HG02798 (cell line): ENCODE data around the gene OTUD3.
"Not testable (repeated sequence)": the region's sequence is repeated elsewhere in the genome, so short reads cannot be mapped to it uniquely, and the experiment has no call there.

Experiments used
- ATAC-seq: cut with Tn5 transposase; IDR thresholded peaks from one replicate; pipeline ENCODE4 v1.9.1; 2021; ENCODE audit warnings: mild to moderate bottlenecking; ENCODE audit not compliant: unreplicated experiment, poor library complexity

The OTUD3 gene

DNA sequence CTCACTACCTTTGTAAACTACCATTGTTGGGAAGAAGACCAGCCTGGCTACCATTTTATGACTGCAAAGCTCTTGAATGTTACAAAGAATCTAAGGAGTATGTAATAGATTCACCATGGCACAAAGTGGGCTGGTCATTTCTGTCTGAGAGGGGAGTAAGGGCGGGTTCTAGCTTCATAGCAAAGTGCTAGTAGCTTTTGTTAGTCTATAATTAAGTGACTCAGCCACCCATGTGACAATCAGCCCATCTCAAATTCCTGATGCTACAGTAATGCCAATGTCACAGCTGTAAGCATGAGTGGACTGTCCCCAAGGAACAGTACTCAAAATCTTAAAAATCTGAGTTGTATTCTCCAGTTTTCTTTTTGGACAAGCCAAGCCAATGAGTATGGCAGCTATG lies 15.4 kb upstream of the OTUD3 start:
- ATAC-seq = no peak

DNA sequence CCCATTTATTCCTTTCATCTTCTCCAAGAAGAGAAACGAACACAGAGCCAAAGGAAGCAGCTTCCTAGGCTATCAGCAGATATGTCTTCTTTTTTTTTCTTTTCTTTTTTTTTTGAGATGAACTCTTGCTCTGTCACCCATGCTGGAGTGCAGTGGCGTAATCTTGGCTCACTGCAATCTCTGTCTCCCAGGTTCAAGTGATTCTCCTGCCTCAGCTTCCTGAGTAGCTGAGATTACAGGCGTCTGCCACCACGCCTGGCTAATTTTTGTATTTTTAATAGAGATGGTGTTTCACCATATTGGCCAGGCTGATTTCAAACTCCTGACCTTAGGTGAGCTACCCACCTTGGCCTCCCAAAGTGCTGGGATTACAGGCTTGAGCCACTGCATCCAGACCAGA lies 13.6 kb upstream of the OTUD3 start:
- not testable (repeated sequence) for ATAC-seq

DNA sequence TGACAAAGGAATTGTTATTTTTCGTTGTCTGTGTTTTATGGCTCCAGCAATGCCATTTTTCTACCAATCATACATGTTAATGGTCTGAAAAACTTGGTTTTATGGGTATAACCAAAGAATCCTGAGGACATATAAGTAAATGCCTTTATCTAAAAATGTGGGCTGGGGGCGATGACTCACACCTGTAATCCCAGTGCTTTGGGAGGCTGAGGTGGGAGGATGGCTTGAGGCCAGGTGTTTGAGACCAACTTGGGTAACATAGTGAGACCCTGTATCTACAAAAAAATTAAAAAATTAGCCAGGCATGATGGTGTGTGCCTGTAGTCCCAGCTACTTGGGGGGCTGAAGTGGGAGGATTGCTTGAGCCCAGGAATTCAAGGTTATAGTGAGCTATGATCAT lies 12.7 kb upstream of the OTUD3 start:
- ATAC-seq = not testable (repeated sequence)

DNA sequence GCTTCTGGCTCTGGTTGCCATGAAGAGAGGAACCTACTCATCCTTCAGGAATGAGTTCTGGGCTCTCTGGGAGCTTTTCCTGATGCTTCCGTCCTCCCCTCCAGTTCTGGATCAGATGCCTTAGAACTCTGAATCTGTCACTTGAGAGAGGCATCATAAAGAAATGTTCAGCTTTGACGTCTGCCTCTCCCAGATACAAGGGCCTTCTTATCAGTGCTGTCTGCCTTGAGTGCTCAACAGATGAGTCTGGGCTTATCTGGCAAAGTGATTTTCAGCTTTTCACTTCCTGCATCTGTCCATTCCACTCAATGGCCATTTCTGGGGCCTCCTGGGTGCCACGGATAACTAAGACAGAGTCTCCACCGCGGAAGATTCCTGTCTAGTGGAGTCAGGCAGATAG lies 12.3 kb upstream of the OTUD3 start:
- no peak for ATAC-seq

DNA sequence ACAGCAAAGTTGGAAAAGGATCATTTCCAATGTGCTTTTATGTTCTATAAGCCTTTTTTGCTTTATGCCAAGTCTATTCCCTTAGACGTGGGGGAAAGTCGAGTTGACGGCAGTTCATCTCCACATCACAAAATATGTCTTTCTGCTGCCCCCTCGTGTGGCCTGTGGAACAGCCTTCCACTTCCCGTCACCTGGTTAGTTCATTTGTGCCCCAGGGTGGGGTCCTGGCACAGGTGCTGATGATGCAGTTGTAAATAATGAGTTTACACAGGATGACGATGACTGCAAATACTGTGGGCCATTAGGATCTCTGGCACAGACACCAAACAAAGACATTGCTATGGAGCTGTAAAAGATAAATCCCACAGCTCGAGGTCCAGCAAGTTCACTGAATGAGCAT lies 10.0 kb upstream of the OTUD3 start:
- ATAC-seq = no peak

DNA sequence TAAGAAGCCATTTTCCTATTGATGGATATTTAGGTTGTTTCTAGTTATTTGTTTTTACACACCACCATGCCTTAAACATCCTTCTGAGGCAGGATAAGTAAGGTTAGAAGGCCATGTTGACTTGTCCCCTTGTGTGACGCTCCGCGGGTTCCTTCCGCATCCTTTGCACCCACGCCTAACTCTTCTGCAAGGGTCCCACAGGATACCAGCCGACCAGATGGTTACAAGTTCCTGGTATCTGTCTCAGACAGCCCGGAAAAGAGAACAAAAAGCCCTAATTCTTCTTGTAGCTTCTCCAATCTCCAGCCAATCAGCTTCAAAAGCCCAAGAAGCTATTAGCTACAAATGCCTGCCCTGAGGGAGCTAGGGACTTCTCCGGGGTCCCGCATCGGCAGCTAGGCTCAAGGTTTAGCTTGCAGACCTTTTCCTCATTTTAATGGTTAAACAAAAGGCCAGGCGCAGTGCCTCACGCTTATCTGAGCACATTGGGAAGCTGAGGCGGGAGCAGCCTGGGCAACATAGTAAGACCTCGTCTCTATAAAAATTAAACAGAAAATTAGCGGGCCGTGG lies 4.9 kb upstream of the OTUD3 start:
- ATAC-seq = no peak

DNA sequence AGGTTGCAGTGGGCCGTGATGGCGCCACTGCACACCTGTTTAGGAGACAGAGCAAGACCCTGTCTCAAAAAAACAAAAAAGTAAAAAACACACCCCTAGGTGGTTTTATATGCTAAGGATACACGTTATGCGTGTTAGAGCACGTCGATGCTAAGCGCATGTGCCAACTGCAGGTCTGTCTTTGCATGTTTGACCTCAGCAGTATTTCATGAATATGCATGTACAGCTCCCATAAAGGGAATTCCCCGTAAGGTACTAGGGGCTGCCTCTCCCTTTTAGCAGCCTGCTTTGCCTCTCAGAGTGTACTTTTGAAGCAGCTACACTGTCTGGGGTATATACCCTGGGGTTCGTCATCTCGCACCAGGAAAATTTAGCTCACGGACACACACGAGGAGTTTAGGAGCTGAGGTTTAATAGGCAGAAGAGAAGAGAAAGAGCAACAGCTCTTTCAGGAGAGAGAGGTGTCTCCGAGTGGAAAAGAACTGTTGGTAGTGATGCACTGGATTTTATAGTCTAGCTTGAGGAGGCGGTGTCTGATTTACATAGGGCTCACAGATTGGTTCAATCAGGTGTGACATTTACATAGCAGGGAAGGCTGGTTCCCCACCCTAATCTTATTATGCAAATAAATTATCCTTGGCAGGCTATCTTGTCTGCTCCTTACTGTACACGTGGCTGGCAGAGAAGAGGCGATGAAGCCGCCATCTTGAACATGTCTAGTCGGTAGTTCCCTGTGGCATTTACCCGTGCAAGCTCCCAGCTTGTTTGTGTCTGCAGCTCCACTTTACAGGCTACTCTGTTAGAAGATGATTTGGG lies 4.2 kb upstream of the OTUD3 start:
- no peak for ATAC-seq

DNA sequence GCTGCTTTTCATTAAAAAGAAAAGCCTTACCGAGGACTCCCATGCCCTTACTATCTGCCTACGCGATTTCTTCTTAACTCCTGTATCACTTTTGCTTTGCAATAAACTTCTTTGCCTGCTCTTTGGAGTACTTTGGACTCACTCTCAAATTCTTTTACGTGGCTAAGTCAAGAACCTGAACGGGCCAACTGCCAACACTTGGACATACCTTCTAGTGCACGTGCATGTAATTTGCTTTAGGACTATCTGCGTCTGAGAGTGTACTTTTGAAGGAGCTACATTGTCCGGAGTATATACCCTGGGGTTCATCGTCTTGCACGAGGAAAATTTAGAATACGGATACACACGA lies 3.6 kb upstream of the OTUD3 start:
- no peak for ATAC-seq

DNA sequence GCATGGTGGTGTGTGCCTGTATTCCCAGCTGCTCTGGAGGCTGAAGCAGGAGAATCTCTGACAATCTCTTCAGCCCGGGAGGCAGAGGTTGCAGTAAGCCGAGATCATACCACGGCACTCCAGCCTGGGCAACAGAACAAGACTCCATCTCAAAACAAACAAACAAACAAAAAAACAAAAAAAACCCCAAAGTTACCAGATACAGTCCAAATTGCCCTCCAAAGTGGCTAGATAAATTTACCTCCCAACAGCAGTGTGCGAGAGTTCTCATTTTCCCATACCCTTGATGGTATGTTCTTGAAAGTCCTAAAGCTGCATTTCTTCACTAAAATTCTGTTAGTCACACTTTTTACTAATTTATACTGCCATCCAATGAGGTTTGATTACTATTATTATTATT lies 3.0 kb upstream of the OTUD3 start:
- no peak for ATAC-seq

DNA sequence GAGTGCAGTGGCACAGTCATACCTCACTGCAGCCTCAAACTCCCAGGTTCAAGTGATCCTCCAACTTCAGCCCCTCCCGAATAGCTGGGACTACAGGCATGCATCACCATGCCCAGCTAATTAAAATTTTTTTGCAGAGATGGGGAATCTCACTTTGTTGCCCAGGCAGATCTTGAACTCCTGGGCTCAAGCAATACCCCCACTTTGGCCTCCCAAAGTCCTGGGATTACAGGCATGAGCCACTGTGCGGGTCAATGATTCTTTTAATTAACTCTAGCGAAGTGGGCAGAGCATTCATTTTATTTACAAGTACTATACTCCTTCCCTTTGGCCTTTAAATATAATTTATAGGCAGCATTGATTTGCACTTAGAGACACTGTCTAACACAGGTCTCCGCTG lies 2.5 kb upstream of the OTUD3 start:
- ATAC-seq = no peak

DNA sequence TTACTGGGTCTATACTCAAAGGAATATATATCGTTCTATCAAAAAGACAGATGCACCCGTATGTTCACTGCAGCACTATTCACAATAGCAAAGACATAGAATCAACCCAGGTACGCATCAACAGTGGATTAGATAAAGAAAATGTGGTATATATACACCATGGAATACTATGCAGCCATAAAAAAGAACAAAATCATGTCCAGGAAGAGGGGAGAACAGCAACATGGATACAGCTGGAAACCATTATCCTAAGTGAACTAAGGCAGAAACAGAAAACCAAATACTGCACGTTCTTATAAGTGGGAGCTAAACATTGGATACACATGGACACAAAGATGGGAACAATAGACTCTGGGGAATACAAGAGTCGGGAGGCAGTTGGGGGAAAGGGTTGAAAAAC lies 1.4 kb upstream of the OTUD3 start:
- not testable (repeated sequence) for ATAC-seq

DNA sequence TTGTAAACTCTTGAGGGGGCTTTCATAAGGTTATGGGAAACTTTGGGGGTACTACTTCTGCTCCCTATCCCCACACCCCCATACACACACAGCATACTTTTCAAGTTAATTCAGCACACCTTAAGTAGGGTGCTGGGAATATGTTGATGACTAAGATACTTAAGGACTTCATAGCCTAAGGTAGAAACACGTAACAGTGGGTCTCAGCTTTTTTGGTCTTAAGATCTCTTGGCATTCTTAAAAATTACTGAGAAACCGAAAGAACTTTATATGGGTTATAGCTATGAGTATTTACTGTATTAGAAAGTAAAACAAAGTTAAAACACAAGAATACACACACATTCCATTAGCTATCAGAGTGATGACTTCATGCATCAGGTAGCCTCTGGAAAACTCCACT lies 2.1 kb downstream of the OTUD3 start:
- no peak for ATAC-seq

DNA sequence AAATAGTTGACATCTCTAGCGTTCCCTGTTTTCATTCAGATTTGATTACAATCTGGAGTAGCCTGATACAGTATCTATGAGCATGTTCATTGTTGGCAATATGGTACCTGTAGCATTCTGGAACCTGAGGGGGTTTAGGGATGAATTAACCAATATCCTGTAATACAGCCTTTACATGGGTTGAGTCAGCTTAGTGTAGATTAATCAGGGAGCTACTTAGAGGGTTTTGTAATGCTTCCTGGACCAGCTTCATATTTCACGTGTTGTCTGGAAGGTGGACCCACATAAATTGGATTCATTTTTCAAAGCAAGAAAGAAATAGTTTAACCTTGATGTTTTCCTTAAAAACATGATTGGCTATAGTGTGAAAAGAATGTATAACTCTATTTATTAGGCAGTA lies 3.6 kb downstream of the OTUD3 start:
- no peak for ATAC-seq

DNA sequence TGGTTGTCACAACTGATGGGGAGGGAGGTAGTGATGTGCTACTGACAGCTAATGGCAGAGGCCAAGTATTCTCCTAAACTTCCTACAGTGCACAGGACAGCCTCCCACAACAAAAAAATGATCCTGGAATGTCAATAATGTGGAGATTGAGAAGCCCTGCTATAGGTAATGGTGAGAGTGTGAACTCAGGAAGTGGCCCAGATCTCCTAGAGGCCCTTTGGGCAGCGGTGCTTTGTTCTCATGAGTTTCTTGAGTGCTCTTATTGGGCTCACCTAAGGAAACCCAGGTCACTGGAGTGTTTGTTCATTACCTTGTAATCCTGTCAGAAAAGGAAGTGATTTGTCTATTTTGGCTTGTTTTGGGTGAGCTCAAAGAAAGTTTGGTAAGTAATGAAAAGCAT lies 5.9 kb downstream of the OTUD3 start:
- ATAC-seq = no peak

DNA sequence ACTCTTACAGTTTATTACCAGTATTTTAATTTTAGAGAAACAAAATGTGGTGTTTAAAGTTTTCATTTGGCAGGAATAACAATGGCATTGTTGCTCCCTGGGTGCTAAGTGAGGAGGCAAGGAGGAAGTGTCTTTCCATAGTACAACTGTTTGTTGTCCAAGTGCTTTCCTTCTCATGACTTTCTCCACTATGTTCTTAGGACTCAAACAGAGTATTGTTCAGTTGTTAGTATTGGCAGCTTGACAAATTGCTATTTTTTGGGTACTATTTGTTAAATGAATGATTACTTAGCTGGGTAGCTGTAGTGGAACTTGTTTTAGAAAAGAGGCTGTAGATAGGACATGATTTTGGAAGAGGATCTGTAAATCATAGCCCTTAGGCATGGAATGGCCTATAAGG lies 7.5 kb downstream of the OTUD3 start:
- ATAC-seq = no peak

DNA sequence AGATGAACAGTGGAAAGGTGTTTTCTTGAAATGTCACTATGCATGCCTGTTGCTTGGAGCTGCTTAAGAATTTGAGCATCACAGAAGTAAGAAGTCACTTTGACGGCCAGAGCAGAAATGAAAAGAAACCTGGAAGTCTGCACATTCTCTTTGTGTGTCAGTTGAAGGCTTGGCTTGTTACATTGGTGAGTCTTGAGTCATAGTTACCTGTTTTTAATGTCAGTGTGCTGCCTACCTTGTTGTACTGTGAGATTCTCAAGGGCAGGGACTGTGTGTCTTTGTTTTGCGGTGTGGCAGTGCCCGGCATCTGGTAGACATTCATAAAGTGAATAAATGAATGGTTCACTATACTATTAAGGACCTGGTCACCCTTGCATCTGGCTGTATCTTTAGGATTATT lies 9.9 kb downstream of the OTUD3 start:
- ATAC-seq = no peak

DNA sequence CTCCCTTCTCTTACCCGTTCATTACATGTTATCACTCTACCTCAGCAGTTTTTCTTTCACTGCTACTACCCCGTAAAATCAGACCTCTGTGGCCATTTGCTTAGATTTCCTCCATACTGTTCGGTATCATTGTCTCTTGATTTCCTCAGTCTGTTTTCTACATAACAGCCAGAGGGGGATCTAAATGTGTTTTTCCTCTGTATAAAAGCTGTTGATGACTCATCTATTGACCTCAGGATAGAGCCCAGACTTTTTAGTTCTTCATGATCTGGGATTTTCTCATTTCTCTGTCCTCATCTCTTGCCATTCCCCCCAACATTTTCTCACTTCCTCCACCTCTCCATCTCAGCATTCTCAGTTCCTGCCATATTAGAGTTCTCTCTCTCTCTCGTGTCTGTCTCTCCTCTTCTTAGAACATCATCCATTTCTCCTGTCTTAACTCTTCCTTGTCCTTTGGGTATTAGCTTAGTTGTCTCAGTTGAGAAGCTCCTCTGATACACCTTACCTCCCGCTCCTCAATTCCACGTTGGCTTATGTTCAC lies 10.5 kb downstream of the OTUD3 start:
- no peak for ATAC-seq

DNA sequence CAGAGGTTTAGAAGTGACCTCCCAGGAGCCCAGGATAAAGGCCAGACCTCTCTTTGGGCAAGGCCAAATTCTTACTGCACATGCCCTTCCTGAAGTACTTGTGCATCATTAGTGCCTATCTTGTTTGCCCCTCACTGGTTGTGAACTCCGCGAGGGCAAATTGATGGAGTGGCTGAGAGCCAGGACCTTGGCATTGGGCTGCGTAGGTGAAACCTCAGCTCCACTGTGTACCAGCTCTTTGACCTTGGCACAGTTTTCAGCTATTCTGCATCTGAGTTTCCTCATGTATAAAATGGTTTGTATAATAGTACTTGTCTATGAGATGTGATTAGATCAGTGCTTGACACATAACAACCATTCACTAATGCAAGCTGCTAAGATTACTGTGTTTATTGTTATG lies 11.5 kb downstream of the OTUD3 start:
- ATAC-seq = no peak

DNA sequence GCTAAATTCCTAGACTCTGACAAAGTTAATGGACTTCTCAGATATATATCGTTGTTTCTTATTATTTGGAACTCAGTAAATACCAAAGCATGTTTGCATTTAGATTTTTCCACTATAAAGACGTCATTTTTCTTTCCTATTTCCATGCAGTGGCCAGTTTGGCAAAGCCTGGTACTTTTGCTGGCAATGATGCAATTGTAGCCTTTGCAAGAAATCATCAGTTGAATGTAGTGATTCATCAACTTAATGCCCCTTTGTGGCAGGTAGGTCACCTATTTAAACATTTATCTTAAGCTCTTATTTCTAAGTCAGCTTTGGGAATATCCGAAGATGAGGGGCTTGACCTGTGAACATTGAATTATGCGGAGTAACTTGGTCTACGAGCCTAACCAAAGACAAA lies 12.0 kb downstream of the OTUD3 start:
- no peak for ATAC-seq

DNA sequence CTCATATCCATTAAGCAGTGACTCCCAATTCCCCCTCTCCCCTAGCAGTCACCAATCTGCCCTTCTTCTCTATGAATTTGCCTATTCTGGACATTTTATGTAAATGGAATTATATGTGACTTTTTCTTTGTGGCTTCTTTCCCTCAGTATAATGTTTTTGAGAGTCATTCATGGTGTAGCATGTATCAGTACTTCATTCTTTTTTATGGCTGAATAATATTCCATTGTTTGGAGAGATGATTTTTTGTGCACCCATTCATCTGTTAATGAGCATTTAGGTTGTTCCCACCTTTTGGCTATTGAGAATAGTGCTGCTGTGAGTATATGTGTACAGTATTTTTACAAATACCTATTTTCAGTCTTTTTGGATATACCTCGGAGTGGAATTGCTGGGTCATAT lies 19.5 kb downstream of the OTUD3 start:
- no peak for ATAC-seq

DNA sequence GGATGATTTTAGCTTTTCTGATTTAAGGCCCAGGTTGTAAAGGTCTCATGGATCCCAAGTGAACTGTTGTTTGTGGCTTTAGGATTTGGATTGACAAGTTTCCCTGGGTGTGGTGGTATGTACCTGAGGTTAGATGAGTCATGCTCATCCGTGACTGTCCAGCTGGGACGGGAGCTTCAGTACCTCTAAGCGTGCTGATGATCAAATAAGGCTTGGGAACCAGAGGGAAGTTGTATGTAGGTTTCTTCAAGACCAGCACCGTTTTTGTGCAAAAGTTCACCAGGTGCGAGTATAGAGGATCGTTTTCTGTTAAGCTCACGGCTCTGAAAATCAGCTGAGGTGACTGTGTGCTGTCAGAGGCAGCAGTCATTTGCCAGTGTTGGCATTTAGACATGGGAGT lies 21.4 kb downstream of the OTUD3 start:
- no peak for ATAC-seq

DNA sequence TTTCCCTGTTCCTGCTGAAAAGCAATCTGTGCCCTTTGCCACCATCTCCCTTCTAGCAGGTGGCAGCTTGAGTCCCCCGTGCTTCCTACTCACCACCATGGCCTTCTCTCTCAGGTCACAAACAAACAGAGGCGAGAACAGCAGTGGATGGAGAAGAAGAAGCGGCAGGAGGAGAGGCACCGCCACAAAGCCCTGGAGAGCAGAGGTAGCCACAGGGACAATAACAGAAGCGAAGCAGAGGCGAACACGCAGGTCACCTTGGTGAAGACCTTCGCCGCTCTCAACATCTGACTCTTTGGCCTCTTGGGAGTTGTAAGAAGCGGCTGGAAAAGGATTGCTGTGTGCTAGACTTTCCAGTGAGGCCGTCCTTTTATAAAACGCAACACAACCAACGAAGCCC lies 25.3 kb downstream of the OTUD3 start:
- no peak for ATAC-seq
